Large intestine (tissue), 3 donors: ENCODE measurements around the gene LRRFIP1. TPM values are rescaled to one million over a fixed set of nuclear protein-coding genes. Genes with fewer than 3 reads are reported as not detected.

Experiments
- DNase-seq, 2 donors: peaks; one replicate each; pipeline versions ENCODE4 v3.0.0 to v3.0.0-alpha.2; 2013
- H3K27ac ChIP-seq: one replicate; pipeline ENCODE4 v1.5.1; 2013; ENCODE audit warnings: low read length
- H3K27me3 ChIP-seq: 2 replicates; pipeline ENCODE4 v1.6.1; 2013; ENCODE audit warnings: low read length; ENCODE audit not compliant: control insufficient read depth, insufficient read depth
- H3K36me3 ChIP-seq: 2 replicates; pipeline ENCODE4 v1.6.1; 2013; ENCODE audit warnings: low read length; ENCODE audit not compliant: control insufficient read depth, insufficient read depth
- H3K4me1 ChIP-seq: one replicate; pipeline ENCODE4 v1.6.1; 2013; ENCODE audit warnings: low read length; ENCODE audit not compliant: control insufficient read depth, insufficient read depth
- H3K4me3 ChIP-seq: one replicate; pipeline ENCODE4 v1.5.1; 2013; ENCODE audit warnings: low read length
- H3K9me3 ChIP-seq: one replicate; pipeline ENCODE4 v1.6.1; 2013; ENCODE audit warnings: mild to moderate bottlenecking, low read depth, low read length, moderate library complexity; ENCODE audit not compliant: control insufficient read depth
- WGBS: methylation state at CpG from one replicate; pipeline ENCODE4 v1.1.5; 2013; ENCODE audit warnings: low lambda C conversion rate; ENCODE audit not compliant: insufficient coverage; 5-methylcytosine and 5-hydroxymethylcytosine counted together
- polyA plus RNA-seq: library from polyadenylated mRNA; unstranded; fragments of 120-200 nt; gene quantifications from one replicate; pipeline ENCODE4 v1.2.1, GENCODE V29; 2013

Gene LRRFIP1
- polyA plus RNA-seq, 1 donor = 65.4 TPM

GRCh38 chr2:237623428-237624403, 3.7 kb upstream of the LRRFIP1 start:
- Histone ChIP-seq H3K4me3 (no peak overlapping the region), H3K36me3 (no peaks in the 10 kb centered on the region), H3K27ac (no peak overlapping the region), H3K9me3 (no peaks in the 10 kb centered on the region), H3K27me3 (peaks cover 20% of the 10 kb centered on the region), H3K4me1 (no peaks in the 10 kb centered on the region)
- DNase-seq = no peak
- 100% methylated on average over 2 of the region's 13 CpGs for WGBS

DNA sequence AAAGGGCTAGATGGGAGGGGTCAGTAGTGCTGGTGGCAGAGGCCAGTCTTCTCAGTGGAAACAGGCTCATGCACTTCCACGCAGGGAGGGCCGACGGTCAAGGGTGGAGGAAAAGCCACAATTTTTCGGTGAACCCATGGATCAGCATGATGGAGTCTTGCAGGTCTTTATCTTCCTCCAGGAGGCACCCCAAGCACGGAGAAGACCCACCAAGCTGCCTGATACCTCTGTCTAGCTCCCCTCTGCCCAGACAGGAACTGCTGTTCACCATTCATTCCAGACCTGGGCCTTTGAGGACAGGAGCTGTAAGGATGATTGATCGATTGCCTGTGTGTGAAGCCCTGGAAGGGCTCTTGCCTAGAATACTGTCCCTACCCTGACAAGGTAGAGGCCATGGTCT, 2.8 kb upstream of the LRRFIP1 start:
- no peaks in the 10 kb centered on the region for H3K9me3 ChIP-seq
- no peak overlapping the region for H3K27ac ChIP-seq
- H3K4me3 ChIP-seq = no peak overlapping the region
- peaks cover 26% of the 10 kb centered on the region for H3K27me3 ChIP-seq
- WGBS = no CpG with 5 or more reads among the region's 6 CpGs
- no peaks in the 10 kb centered on the region for H3K4me1 ChIP-seq
- no peaks in the 10 kb centered on the region for H3K36me3 ChIP-seq
- no peak for DNase-seq

- no peaks in the 10 kb centered on the region for H3K36me3 ChIP-seq
- H3K4me3 ChIP-seq = no peak overlapping the region
- DNase-seq = peak in 1 of 2 donors; percentile 6
- no peaks in the 10 kb centered on the region for H3K4me1 ChIP-seq
- no peak overlapping the region for H3K27ac ChIP-seq
- WGBS = 60% methylated on average over 1 of the region's 10 CpGs
- H3K27me3 ChIP-seq = peaks cover 29% of the 10 kb centered on the region
- H3K9me3 ChIP-seq = no peaks in the 10 kb centered on the region
Measured at GRCh38 chr2:237625216-237625705, 2.1 kb upstream of the LRRFIP1 start.

DNA sequence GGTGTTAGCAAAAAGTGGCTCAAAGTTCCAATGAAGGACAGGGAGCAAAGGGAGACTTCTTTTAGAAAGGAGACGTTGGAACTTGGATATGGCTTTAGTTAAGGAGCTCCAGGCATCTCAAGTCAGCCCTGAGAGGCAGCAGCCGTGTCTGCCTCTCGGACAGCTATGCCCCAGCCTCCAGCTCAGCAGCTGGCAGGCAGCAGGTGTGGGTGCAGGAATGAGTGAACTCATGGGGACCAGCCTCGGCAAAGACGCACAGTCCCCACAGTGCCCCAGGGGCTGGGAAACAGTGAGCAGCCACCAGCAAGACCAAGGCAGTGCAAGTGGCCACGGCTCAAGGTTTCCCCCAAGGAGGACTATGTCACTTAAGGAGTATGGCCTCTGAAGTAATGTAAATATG, 1.6 kb upstream of the LRRFIP1 start:
- Histone ChIP-seq H3K27ac (no peak overlapping the region), H3K9me3 (no peaks in the 10 kb centered on the region), H3K36me3 (peaks cover under 1% of the 10 kb centered on the region), H3K4me1 (no peaks in the 10 kb centered on the region), H3K4me3 (no peak overlapping the region), H3K27me3 (peaks cover 30% of the 10 kb centered on the region)
- DNase-seq = no peak
- WGBS = no CpG with 5 or more reads among the region's 6 CpGs

DNA sequence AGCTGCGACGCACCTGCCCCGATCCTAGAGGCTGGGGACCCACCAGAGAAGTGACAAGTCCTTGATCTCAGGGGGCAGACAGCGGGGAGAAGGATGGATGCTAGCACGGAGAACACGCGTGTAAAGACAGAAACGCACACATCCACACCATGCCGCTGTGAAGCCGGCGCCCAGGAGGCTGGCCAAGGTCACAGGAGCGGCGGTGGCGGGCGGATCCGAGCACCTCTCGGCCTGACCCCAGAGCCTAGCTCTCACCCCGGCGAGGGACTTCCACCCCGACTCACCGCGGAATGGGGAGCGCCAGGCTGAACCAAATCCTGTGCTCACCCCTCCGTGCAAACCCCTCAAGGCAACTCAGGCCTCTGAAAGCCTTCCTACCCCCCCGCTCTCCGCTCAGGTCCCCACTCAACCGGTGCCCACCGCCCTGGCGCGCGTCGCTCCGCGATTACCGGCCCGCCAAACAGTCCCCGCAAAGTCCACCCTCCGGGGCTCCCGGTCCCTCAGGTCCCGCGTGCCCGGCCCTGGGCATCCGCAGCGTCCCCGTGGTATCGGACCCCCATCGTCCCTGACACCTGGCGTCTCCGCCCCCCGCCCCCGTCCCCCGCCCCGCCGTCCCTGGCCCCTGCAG, 460 bp upstream of the LRRFIP1 start:
- DNase-seq = peak in 1 of 2 donors; percentile 31
- peaks cover 32% of the 10 kb centered on the region for H3K27me3 ChIP-seq
- H3K36me3 ChIP-seq = peaks cover 5% of the 10 kb centered on the region
- H3K4me1 ChIP-seq = no peaks in the 10 kb centered on the region
- peak overlapping the region; percentile 51 for H3K4me3 ChIP-seq
- no peaks in the 10 kb centered on the region for H3K9me3 ChIP-seq
- no CpG with 5 or more reads among the region's 54 CpGs for WGBS
- H3K27ac ChIP-seq = no peak overlapping the region

DNA sequence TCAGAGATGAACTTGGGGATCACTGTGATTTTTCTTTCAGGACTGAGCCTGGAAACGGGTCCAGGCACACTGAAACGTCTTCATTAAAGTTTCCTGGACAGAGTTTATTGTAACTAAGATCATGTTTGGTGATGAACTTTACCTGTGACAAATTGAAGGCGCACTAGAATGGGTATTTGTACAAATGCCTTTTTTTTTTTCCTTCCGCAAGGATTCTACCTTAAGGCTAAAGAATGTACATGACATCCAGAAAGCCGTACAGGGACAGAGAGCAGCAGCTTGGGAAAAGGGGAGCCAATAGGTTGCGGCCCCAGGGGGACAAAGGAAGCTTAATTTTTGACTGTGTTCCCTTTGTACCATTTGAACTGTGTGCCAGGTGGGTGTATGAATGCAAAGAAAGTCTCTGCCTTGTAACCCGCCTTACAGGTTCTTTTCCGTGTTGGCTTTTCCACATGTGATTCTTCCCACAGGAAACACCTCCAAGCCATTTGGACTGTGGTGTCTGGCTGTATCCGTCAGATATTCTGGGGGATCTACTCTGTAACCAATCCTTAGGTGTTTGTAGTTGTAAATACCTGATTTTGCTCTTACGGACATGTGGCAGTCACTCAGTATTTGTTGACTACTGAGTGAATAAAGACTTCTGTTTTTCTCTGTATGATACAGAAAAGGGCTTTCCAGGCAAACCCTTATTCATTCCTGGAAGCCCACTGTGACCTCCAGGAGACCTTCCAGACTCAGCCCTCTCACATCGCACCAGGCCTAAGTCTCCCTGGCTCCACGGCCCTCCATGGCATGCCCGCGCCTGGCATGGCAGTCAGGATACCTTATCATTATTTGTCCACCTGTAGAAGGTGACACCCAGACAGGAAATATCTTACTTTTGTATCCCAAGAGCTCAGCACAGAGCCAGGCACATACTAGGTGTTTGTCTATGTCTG, 1.1 kb downstream of the LRRFIP1 start:
- 50% methylated on average over 1 of the region's 14 CpGs for WGBS
- Histone ChIP-seq H3K4me3 (peak overlapping the region; percentile 44), H3K27ac (no peak overlapping the region), H3K4me1 (no peaks in the 10 kb centered on the region), H3K27me3 (peaks cover 32% of the 10 kb centered on the region), H3K36me3 (peaks cover 12% of the 10 kb centered on the region), H3K9me3 (no peaks in the 10 kb centered on the region)
- DNase-seq = no peak

DNA sequence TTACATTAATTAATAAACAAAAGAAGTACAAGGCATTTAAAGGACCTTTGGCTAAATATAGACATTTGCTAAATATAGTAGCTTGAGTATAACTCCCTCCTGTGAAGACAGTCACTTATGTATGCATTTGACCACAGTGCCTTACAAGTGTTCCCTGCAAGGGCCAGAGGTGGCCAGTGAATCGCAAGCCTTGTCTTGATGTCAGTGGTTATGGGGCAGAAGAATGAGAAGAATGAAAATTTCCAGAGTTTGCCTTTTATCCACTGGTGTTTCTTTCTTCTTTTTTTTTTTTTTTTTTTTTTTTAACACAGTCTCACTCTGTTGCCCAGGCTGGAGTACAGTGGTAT, 1.8 kb downstream of the LRRFIP1 start:
- Histone ChIP-seq H3K36me3 (peaks cover 12% of the 10 kb centered on the region), H3K9me3 (no peaks in the 10 kb centered on the region), H3K4me3 (no peak overlapping the region), H3K4me1 (no peaks in the 10 kb centered on the region), H3K27ac (no peak overlapping the region), H3K27me3 (peaks cover 32% of the 10 kb centered on the region)
- 100% methylated on average over 1 of the region's 1 CpG for WGBS
- no peak for DNase-seq

GRCh38 chr2:237629739-237630138, 2.4 kb downstream of the LRRFIP1 start:
- H3K27ac ChIP-seq = no peak overlapping the region
- no peak for DNase-seq
- 60% methylated on average over 4 of the region's 8 CpGs for WGBS
- H3K27me3 ChIP-seq = peaks cover 32% of the 10 kb centered on the region
- no peak overlapping the region for H3K4me3 ChIP-seq
- H3K4me1 ChIP-seq = no peaks in the 10 kb centered on the region
- peaks cover 12% of the 10 kb centered on the region for H3K36me3 ChIP-seq
- peaks cover under 1% of the 10 kb centered on the region for H3K9me3 ChIP-seq

GRCh38 chr2:237630216-237631000, 3.0 kb downstream of the LRRFIP1 start:
- no peak for DNase-seq
- peaks cover 3% of the 10 kb centered on the region for H3K9me3 ChIP-seq
- H3K4me1 ChIP-seq = no peaks in the 10 kb centered on the region
- H3K27ac ChIP-seq = no peak overlapping the region
- H3K4me3 ChIP-seq = no peak overlapping the region
- 92% methylated on average over 2 of the region's 12 CpGs for WGBS
- peaks cover 32% of the 10 kb centered on the region for H3K27me3 ChIP-seq
- H3K36me3 ChIP-seq = peaks cover 12% of the 10 kb centered on the region
